HG03432 (cell line): ENCODE results near the gene TCF7L1.

ENCODE experiments used
- ATAC-seq: cut with Tn5 transposase; IDR thresholded peaks from one replicate; pipeline ENCODE4 v1.9.1; 2021; ENCODE audit warnings: mild to moderate bottlenecking, moderate library complexity; ENCODE audit not compliant: unreplicated experiment

TCF7L1 gene

GRCh38 chr2:85215448-85216401 is 82.5 kb downstream of the TCF7L1 start:
- ATAC-seq: no peak

- ATAC-seq: no peak
Measured at GRCh38 chr2:85216927-85217326, 83.7 kb downstream of the TCF7L1 start.

GRCh38 chr2:85221067-85221691 is 88.0 kb downstream of the TCF7L1 start:
- ATAC-seq: no peak

GRCh38 chr2:85222792-85223191 is 89.6 kb downstream of the TCF7L1 start:
- no peak for ATAC-seq

- no peak for ATAC-seq
Measured at GRCh38 chr2:85226783-85227182, 93.6 kb downstream of the TCF7L1 start.

- no peak for ATAC-seq
Measured at GRCh38 chr2:85230679-85231467, 97.7 kb downstream of the TCF7L1 start.

GRCh38 chr2:85231468-85231805 is 98.2 kb downstream of the TCF7L1 start:
- no peak for ATAC-seq

GRCh38 chr2:85231952-85232351 is 98.8 kb downstream of the TCF7L1 start:
- ATAC-seq: no peak

GRCh38 chr2:85234868-85235267 is 101.7 kb downstream of the TCF7L1 start:
- no peak for ATAC-seq

- ATAC-seq: no peak
Measured at GRCh38 chr2:85235281-85235680, 102.1 kb downstream of the TCF7L1 start.

GRCh38 chr2:85236084-85236483 is 102.9 kb downstream of the TCF7L1 start:
- no peak for ATAC-seq

- ATAC-seq: no peak
Measured at GRCh38 chr2:85237849-85238565, 104.8 kb downstream of the TCF7L1 start.

- no peak for ATAC-seq
Measured at GRCh38 chr2:85238607-85239006, 105.4 kb downstream of the TCF7L1 start.

GRCh38 chr2:85239102-85239501 is 105.9 kb downstream of the TCF7L1 start:
- no peak for ATAC-seq

- ATAC-seq: no peak
Measured at GRCh38 chr2:85240055-85240454, 106.9 kb downstream of the TCF7L1 start.

GRCh38 chr2:85242321-85242720 is 109.1 kb downstream of the TCF7L1 start:
- no peak for ATAC-seq

GRCh38 chr2:85243101-85244072 is 110.2 kb downstream of the TCF7L1 start:
- no peak for ATAC-seq

- ATAC-seq: no peak
Measured at GRCh38 chr2:85244828-85245227, 111.6 kb downstream of the TCF7L1 start.

- ATAC-seq: no peak
Measured at GRCh38 chr2:85245891-85246290, 112.7 kb downstream of the TCF7L1 start.

- no peak for ATAC-seq
Measured at GRCh38 chr2:85246348-85246747, 113.2 kb downstream of the TCF7L1 start.
